Endothelial cell (in vitro differentiated cells): ENCODE results near the gene TMEM9. TPM values are rescaled to one million over a fixed set of nuclear protein-coding genes. Genes with fewer than 3 reads are reported as not detected.

Source experiments
- DNase-seq: peaks from one replicate; pipeline ENCODE4 v3.0.0; 2021; ENCODE audit warnings: low spot score
- H3K27ac Mint-ChIP-seq: one replicate; pipeline ENCODE4 v1.8.0; 2021; ENCODE audit warnings: mixed read lengths, inconsistent platforms; ENCODE audit not compliant: unreplicated experiment
- H3K27me3 Mint-ChIP-seq: one replicate; pipeline ENCODE4 v1.8.0; 2021; ENCODE audit warnings: mild to moderate bottlenecking, moderate library complexity, mixed read lengths, inconsistent platforms; ENCODE audit not compliant: unreplicated experiment
- H3K36me3 Mint-ChIP-seq: one replicate; pipeline ENCODE4 v1.8.0; 2021; ENCODE audit warnings: mild to moderate bottlenecking, low read depth, mixed read lengths, inconsistent platforms; ENCODE audit not compliant: unreplicated experiment
- H3K4me1 Mint-ChIP-seq: one replicate; pipeline ENCODE4 v1.8.0; 2021; ENCODE audit warnings: mild to moderate bottlenecking, mixed read lengths, inconsistent platforms; ENCODE audit not compliant: unreplicated experiment
- H3K4me3 Mint-ChIP-seq: one replicate; pipeline ENCODE4 v1.8.0; 2021; ENCODE audit warnings: mild to moderate bottlenecking, mixed read lengths, inconsistent platforms; ENCODE audit not compliant: unreplicated experiment
- H3K9me3 Mint-ChIP-seq: one replicate; pipeline ENCODE4 v1.8.0; 2021; ENCODE audit warnings: mixed read lengths, inconsistent platforms; ENCODE audit not compliant: unreplicated experiment
- total RNA-seq: library from RNA; stranded (reverse); fragmentation: NEBNext Ultra II Directional; extraction: Animal tissue kit (Norgen Biotek cat#: 25700); gene quantifications from one replicate; pipeline ENCODE4 v1.2.1, GENCODE V29; 2021; ENCODE audit not compliant: unreplicated experiment
- TF ChIP-seq, protein P1 (sequence below): fragments of 200-600 bp; sonication (generic); IDR thresholded peaks from one replicate; pipeline ENCODE4 v1.5.0; 2021; ENCODE audit warnings: antibody characterized with exemption; ENCODE audit not compliant: unreplicated experiment

The TMEM9 gene
- total RNA-seq, 1 donor from 2014 or later, result 78.7 TPM

DNA sequence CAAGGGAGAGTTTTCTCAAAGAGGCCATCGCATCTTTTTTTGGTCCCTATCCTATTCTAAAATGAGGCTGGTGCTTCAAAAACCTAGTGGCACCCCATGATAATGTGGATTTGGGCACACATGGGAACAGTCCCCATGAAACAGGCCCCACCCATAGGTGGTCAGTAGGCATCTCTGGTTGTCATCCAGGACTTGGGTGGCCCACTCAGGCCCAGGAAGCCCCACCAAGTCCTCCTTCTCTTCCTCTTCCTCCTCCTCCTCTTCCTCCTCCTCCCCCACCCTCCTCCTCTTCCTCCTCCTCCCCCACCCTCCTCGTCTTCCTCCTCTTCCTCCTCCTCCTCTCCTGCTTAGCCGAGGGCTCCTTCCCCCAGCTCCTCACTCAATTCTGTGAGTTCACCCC lies 42.6 kb downstream of the TMEM9 start:
- DNase-seq, result no peak
- Mint-ChIP-seq H3K27ac (no peak overlapping the region), H3K27me3 (peaks cover 21% of the 10 kb centered on the region), H3K4me3 (no peak overlapping the region), H3K36me3 (no peaks in the 10 kb centered on the region), H3K4me1 (no peaks in the 10 kb centered on the region), H3K9me3 (no peaks in the 10 kb centered on the region)
- TF ChIP-seq, protein P1, sequence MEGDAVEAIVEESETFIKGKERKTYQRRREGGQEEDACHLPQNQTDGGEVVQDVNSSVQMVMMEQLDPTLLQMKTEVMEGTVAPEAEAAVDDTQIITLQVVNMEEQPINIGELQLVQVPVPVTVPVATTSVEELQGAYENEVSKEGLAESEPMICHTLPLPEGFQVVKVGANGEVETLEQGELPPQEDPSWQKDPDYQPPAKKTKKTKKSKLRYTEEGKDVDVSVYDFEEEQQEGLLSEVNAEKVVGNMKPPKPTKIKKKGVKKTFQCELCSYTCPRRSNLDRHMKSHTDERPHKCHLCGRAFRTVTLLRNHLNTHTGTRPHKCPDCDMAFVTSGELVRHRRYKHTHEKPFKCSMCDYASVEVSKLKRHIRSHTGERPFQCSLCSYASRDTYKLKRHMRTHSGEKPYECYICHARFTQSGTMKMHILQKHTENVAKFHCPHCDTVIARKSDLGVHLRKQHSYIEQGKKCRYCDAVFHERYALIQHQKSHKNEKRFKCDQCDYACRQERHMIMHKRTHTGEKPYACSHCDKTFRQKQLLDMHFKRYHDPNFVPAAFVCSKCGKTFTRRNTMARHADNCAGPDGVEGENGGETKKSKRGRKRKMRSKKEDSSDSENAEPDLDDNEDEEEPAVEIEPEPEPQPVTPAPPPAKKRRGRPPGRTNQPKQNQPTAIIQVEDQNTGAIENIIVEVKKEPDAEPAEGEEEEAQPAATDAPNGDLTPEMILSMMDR, result no peak

DNA sequence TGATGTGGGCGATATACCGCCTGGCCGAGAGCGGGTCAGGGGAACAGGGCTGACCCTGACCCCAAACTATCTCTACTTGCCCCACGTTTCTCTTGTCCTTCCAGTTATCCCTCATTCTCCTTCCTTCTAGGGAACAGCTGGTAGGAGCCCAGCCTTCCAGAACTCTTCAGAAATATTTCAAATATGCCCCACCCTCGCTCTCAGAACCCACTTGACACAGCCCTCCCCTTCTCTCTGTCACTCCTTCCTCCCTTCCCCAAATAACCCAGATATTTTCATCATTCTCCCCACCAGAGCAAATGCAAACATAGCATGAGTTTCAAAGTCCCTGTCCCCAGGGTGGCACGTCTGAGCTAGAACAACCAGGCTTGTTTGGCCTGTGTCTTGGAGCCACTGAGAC lies 43.1 kb downstream of the TMEM9 start:
- Mint-ChIP-seq H3K27ac (no peak overlapping the region), H3K4me1 (no peaks in the 10 kb centered on the region), H3K9me3 (no peaks in the 10 kb centered on the region), H3K27me3 (peaks cover 19% of the 10 kb centered on the region), H3K4me3 (no peak overlapping the region), H3K36me3 (no peaks in the 10 kb centered on the region)
- DNase-seq, result no peak
- TF ChIP-seq, protein P1, result no peak

DNA sequence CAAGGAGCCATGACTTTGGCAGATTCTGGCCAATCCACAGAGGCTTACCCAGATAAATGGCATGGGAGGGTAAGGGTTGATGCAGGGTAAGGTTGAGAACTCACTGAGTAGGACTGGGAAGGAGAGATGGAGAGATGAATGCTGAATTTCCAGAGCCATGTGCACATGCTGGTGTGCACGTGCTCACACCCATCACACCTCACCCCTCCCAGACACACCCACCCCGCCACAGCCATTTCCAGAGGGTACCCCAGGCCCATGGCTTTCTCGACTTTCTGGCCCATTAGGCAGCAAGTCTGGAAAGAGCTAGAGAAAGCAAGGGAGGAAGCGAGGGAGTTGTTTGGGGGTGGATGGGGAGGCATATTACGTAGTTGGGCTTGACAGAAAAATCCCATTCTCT lies 43.7 kb downstream of the TMEM9 start:
- Mint-ChIP-seq H3K9me3 (no peaks in the 10 kb centered on the region), H3K4me3 (no peak overlapping the region), H3K27me3 (peaks cover 19% of the 10 kb centered on the region), H3K4me1 (no peaks in the 10 kb centered on the region), H3K27ac (no peak overlapping the region), H3K36me3 (no peaks in the 10 kb centered on the region)
- TF ChIP-seq, protein P1, result no peak
- DNase-seq, result no peak

DNA sequence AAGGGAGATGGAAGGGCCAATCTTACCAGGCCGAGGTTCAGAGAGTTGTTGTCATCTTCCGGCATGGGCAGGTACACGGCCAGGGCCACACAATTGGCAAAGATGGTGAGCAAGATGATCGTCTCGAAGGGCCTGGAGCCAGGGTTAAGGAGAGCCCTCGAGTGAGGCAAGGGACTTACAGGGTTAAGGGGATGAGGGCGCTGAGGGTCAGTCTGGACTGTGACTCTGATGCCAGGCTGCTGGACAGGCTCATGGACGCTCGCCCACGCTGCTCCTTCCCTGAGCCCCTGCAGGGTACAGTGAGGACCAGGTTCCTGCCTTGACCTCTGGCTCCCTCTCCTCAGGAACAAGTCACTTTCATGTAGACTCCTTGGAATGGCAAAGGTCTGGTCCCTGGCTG lies 44.1 kb downstream of the TMEM9 start:
- Mint-ChIP-seq H3K27me3 (peaks cover 20% of the 10 kb centered on the region), H3K36me3 (no peaks in the 10 kb centered on the region), H3K4me3 (no peak overlapping the region), H3K4me1 (no peaks in the 10 kb centered on the region), H3K27ac (no peak overlapping the region), H3K9me3 (no peaks in the 10 kb centered on the region)
- TF ChIP-seq, protein P1, result no peak
- no peak for DNase-seq

DNA sequence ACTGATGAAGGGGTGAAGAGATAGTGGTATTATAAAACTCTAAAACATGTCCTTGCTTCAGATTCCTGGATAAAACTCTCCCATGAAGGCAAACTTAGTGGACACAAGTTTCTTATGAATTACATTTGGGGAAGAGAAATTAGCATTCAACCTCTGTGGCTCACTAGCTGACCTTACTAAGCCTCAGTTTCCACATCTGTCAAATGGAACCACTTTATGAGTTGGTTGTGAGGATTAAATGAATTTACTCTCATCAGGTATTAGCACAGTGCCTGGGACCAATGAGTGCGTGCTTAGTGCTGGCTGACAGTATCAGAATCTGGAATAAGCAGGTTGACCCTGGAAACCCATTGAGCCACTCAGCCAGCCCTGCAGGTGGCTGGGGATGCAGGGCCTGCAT lies 44.6 kb downstream of the TMEM9 start:
- no peaks in the 10 kb centered on the region for H3K4me1 Mint-ChIP-seq
- H3K27ac Mint-ChIP-seq, result no peak overlapping the region
- H3K9me3 Mint-ChIP-seq, result no peaks in the 10 kb centered on the region

More for the DNA sequence above, 44.6 kb downstream of the TMEM9 start:
- H3K4me3 Mint-ChIP-seq, result no peak overlapping the region
- peaks cover 24% of the 10 kb centered on the region for H3K27me3 Mint-ChIP-seq
- TF ChIP-seq, protein P1, result no peak
- H3K36me3 Mint-ChIP-seq, result no peaks in the 10 kb centered on the region
- no peak for DNase-seq
